Osteoblast (primary cell): Measurements from ENCODE around the gene KIT. TPM values are rescaled to one million over a fixed set of nuclear protein-coding genes. Genes with fewer than 3 reads are reported as not detected.
"Not testable (repeated sequence)": the region's sequence is repeated elsewhere in the genome, so short reads cannot be mapped to it uniquely, and the experiment has no call there.

Experiments
- DNase-seq: peaks from one replicate; pipeline ENCODE4 v3.0.0; 2011; ENCODE audit warnings: low spot score, mixed read lengths; ENCODE audit not compliant: insufficient read length; ENCODE audit errors: missing footprints
- H2AFZ ChIP-seq: 2 replicates; pipeline ENCODE4 v1.6.0; 2011; ENCODE audit warnings: mild to moderate bottlenecking, low read length
- H3K27ac ChIP-seq: 2 replicates; pipeline ENCODE4 v1.5.1; 2011; ENCODE audit warnings: mild to moderate bottlenecking, low read depth, low read length, moderate library complexity
- H3K27me3 ChIP-seq: 2 replicates; pipeline ENCODE4 v1.6.0; 2012; ENCODE audit warnings: mild to moderate bottlenecking, control low read depth, inconsistent platforms, low read length, moderate library complexity; ENCODE audit not compliant: insufficient read depth
- H3K36me3 ChIP-seq: 2 replicates; pipeline ENCODE4 v1.5.1; 2011; ENCODE audit warnings: mild to moderate bottlenecking, low read length, control low read depth, moderate library complexity; ENCODE audit not compliant: insufficient read depth
- H3K4me1 ChIP-seq: 2 replicates; pipeline ENCODE4 v1.5.1; 2011; ENCODE audit warnings: mild to moderate bottlenecking, low read length, control low read depth, moderate library complexity; ENCODE audit not compliant: insufficient read depth
- H3K4me2 ChIP-seq: 2 replicates; pipeline ENCODE4 v1.6.0; 2011; ENCODE audit warnings: mild to moderate bottlenecking, low read length; ENCODE audit not compliant: insufficient read depth
- H3K4me3 ChIP-seq: fragments of 200-600 bp; sonication (generic); 3 replicates; pipeline ENCODE4 v1.5.1; 2012; ENCODE audit warnings: mild to moderate bottlenecking, low read length, inconsistent platforms; ENCODE audit not compliant: insufficient read depth
- H3K79me2 ChIP-seq: 2 replicates; pipeline ENCODE4 v1.6.0; 2012; ENCODE audit warnings: mild to moderate bottlenecking, low read length, control low read depth, inconsistent platforms; ENCODE audit not compliant: insufficient read depth
- H3K9me3 ChIP-seq: 2 replicates; pipeline ENCODE4 v1.5.1; 2011; ENCODE audit warnings: low read depth, low read length, control low read depth
- H4K20me1 ChIP-seq: 2 replicates; pipeline ENCODE4 v1.6.0; 2012; ENCODE audit warnings: mild to moderate bottlenecking, low read length, control low read depth; ENCODE audit not compliant: insufficient read depth
- total RNA-seq: library from RNA; depleted of rRNA; stranded (reverse); fragments of >200 nt; gene quantifications from 2 replicates; pipeline ENCODE4 v1.2.3, GENCODE V29; 2012
- TF ChIP-seq, protein P1 (sequence below): IDR thresholded peaks from 2 replicates; pipeline ENCODE4 v1.5.1; 2011; ENCODE audit warnings: mild to moderate bottlenecking, low read depth, low read length, moderate library complexity; ENCODE audit errors: extremely low read depth

The KIT gene
- total RNA-seq, 1 donor: 0.36 TPM

DNA sequence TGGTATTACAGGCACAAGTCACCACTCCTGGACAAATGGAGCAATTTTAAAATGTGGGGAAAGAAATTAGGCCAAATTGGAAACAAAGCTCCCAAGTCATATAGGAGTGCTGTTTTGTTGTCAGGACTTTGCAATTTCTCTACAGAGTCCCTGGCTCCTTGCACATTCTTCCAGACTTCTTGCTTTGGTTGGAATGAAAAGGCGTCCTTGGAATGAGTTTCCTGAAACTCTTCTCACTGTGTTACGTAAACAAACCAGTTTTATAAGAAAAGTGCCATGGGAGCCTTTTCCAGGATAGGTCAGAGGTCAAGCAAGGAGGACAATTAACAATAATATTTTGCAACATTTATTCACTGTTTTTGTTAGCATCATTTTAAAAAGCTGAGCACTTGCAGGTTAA lies 32.4 kb upstream of the KIT start:
- no peaks in the 10 kb centered on the region for H4K20me1 ChIP-seq
- H3K4me2 ChIP-seq: no peak overlapping the region
- no peak for DNase-seq

DNA sequence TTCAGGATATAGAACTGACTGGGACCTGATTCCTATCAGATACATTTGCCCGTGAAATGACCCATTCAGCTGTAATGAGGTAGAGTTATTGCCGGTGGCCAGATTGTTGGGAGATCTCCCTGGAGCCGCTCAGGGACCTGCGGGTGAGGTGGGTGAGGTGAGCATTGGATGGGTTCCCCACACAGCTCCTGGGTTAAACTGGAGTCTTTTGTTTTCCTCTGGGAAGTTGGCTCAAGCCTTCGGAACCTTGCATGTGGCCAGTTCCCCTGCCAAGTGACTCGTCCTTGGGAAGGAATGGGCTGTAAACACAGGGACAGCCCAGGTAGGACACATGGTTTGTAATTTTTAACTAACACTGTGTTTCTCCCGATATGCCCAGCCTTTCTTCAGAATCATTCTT lies 31.6 kb upstream of the KIT start:
- Histone ChIP-seq H3K79me2 (no peaks in the 10 kb centered on the region), H3K36me3 (no peaks in the 10 kb centered on the region), H4K20me1 (no peaks in the 10 kb centered on the region), H3K9me3 (no peaks in the 10 kb centered on the region), H2AFZ (no peak overlapping the region), H3K4me2 (no peak overlapping the region), H3K27ac (no peak overlapping the region), H3K4me1 (no peaks in the 10 kb centered on the region), H3K4me3 (no peak overlapping the region), H3K27me3 (peaks cover 16% of the 10 kb centered on the region)
- no peak for DNase-seq
- TF ChIP-seq, protein P1, sequence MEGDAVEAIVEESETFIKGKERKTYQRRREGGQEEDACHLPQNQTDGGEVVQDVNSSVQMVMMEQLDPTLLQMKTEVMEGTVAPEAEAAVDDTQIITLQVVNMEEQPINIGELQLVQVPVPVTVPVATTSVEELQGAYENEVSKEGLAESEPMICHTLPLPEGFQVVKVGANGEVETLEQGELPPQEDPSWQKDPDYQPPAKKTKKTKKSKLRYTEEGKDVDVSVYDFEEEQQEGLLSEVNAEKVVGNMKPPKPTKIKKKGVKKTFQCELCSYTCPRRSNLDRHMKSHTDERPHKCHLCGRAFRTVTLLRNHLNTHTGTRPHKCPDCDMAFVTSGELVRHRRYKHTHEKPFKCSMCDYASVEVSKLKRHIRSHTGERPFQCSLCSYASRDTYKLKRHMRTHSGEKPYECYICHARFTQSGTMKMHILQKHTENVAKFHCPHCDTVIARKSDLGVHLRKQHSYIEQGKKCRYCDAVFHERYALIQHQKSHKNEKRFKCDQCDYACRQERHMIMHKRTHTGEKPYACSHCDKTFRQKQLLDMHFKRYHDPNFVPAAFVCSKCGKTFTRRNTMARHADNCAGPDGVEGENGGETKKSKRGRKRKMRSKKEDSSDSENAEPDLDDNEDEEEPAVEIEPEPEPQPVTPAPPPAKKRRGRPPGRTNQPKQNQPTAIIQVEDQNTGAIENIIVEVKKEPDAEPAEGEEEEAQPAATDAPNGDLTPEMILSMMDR: no peak

More for the DNA sequence above, 32.4 kb upstream of the KIT start:
- no peak overlapping the region for H2AFZ ChIP-seq
- no peaks in the 10 kb centered on the region for H3K9me3 ChIP-seq
- H3K36me3 ChIP-seq: no peaks in the 10 kb centered on the region
- no peak overlapping the region for H3K4me3 ChIP-seq
- H3K4me1 ChIP-seq: no peaks in the 10 kb centered on the region
- H3K27me3 ChIP-seq: peaks cover 16% of the 10 kb centered on the region
- H3K27ac ChIP-seq: no peak overlapping the region
- H3K79me2 ChIP-seq: no peaks in the 10 kb centered on the region
- TF ChIP-seq, protein P1: no peak

DNA sequence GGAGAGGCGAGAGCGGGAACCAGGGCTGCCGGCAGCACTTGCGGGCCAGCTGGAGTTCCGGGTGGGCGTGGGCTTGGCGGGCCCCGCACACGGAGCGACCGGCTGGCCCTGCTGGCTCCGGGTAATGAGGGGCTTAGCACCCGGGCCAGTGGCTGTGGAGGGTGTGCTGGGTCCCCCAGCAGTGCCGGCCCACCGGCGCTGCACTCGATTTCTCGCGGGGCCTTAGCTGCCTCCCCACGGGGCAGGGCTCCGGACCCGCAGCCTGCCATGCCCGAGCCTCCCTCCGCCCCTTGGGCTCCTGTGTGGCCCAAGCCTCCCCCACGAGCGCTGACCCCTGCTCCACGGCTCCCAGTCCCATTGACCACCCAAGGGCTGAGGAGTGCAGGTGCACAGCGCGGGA lies 25.2 kb upstream of the KIT start:
- Histone ChIP-seq H3K9me3 (no peaks in the 10 kb centered on the region), H3K79me2 (no peaks in the 10 kb centered on the region), H3K27me3 (peaks cover 8% of the 10 kb centered on the region), H3K4me1 (no peaks in the 10 kb centered on the region), H2AFZ (no peak overlapping the region), H3K36me3 (no peaks in the 10 kb centered on the region), H3K27ac (no peak overlapping the region), H3K4me3 (no peak overlapping the region), H4K20me1 (no peaks in the 10 kb centered on the region), H3K4me2 (no peak overlapping the region)
- DNase-seq: no peak
- TF ChIP-seq, protein P1: no peak

DNA sequence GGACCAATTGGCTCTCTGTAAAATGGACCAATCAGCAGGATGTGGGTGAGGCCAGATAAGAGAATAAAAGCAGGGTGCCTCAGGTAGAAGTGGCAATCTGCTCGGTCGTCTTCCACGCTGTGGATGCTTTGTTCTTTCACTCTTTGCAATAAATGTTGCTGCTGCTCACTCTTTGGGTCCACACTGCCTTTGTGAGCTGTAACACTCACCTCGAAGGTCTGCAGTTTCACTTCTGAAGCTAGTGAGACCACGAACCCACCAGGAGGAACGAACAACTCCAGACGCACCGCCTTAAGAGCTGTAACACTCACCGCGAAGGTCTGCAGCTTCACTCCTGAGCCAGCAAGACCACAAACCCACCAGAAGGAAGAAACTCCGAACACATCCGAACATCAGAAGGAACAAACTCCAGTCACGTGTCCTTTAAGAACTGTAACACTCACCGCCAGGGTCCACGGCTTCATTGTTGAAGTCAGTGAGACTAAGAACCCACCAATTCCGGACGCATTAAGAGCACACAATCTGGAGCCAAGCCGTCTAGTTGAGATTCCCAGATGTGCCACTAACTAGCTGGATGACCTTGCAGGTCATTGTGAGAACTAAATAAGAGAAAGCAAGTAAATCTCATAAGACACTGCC lies 24.5 kb upstream of the KIT start:
- DNase-seq, H3K4me1 ChIP-seq, H3K27me3 ChIP-seq, H3K27ac ChIP-seq, H3K4me3 ChIP-seq, H3K9me3 ChIP-seq, H4K20me1 ChIP-seq, H3K36me3 ChIP-seq, H3K4me2 ChIP-seq, H2AFZ ChIP-seq, H3K79me2 ChIP-seq: not testable (repeated sequence)
